B cell (primary cell): ENCODE measurements around the gene PRDM2. TPM values are rescaled to one million over a fixed set of nuclear protein-coding genes. Genes with fewer than 3 reads are reported as not detected.

Source experiments
- ATAC-seq: fragments of 200-7000 bp; cut with Tn5 transposase; one replicate; pipeline ENCODE4 v1.10.0; 2021; ENCODE audit warnings: low read depth, mild to moderate bottlenecking, moderate number of reproducible peaks, moderate library complexity
- CTCF ChIA-PET: fragments of 350-600 bp; sonication (Branson Sonifier 250); formaldehyde crosslinking; loops from one replicate; lab custom pipeline; 2021; ENCODE audit warnings: antibody characterized with exemption, inconsistent platforms; lab: Charles Lee
- POLR2A ChIA-PET: fragments of 350-600 bp; sonication (Branson Sonifier 250); formaldehyde crosslinking; loops from one replicate; lab custom pipeline; 2021; ENCODE audit warnings: antibody characterized with exemption; lab: Charles Lee
- DNase-seq: peaks from one replicate; pipeline ENCODE4 v3.0.0; 2013
- H2AFZ ChIP-seq: 2 replicates; pipeline ENCODE4 v1.6.1; 2012; ENCODE audit warnings: mild to moderate bottlenecking, low read depth, low read length; ENCODE audit not compliant: insufficient read depth, poor library complexity, severe bottlenecking
- H3K27ac ChIP-seq, 2 donors: 1 replicate in 1 of 2; 2 replicates in 1 of 2; pipeline ENCODE4 v1.5.1; 2012 to 2013; ENCODE audit warnings: low read length in 2 of 2, mild to moderate bottlenecking in 2 of 2, moderate library complexity in 1 of 2
- H3K27me3 ChIP-seq, 4 experiments: fragments of 200-600 bp in 1 of 4; sonication (generic) in 1 of 4; replicated peaks in 1 of 4; 1 replicate in 2 of 4; 2 replicates in 2 of 4; pipeline versions ENCODE4 v1.6.1 to v1.7.0; 2013 to 2016; ENCODE audit warnings: low read length in 3 of 4, mild to moderate bottlenecking in 2 of 4, mixed read lengths in 1 of 4, moderate library complexity in 1 of 4; ENCODE audit not compliant: insufficient read depth in 4 of 4, control insufficient read depth in 3 of 4; ENCODE audit errors: control extremely low read depth in 1 of 4
- H3K36me3 ChIP-seq, 2 experiments: replicated peaks in 1 of 2; 1 replicate in 1 of 2; 2 replicates in 1 of 2; pipeline versions ENCODE4 v1.6.1 to v1.7.1; 2013; ENCODE audit warnings: low read length in 1 of 2; ENCODE audit not compliant: insufficient read depth in 2 of 2, control insufficient read depth in 1 of 2; ENCODE audit errors: control extremely low read depth in 1 of 2, extremely low read depth in 1 of 2
- H3K4me1 ChIP-seq, 2 donors: fragments of 200-600 bp in 1 of 2; sonication (generic) in 1 of 2; 1 replicate in 1 of 2; 2 replicates in 1 of 2; pipeline versions ENCODE4 v1.5.1 to v1.6.1; 2013 to 2017; ENCODE audit warnings: low read length in 2 of 2; ENCODE audit not compliant: control insufficient read depth in 2 of 2, insufficient read depth in 2 of 2
- H3K4me2 ChIP-seq: replicated peaks from 2 replicates; pipeline ENCODE3; 2012; ENCODE audit warnings: mild to moderate bottlenecking, low read depth, low read length; ENCODE audit not compliant: poor library complexity, severe bottlenecking
- H3K4me3 ChIP-seq, 5 experiments: fragments of 200-600 bp in 1 of 5; sonication (generic) in 1 of 5; 1 replicate in 3 of 5; 2 replicates in 2 of 5; pipeline versions ENCODE4 v1.5.1 to v1.7.0; 2011 to 2016; ENCODE audit warnings: low read length in 4 of 5, mild to moderate bottlenecking in 4 of 5, low read depth in 2 of 5, control low read depth in 1 of 5, moderate library complexity in 1 of 5; ENCODE audit not compliant: insufficient read depth in 1 of 5; ENCODE audit errors: control extremely low read depth in 1 of 5, extremely low read depth in 1 of 5
- H3K79me2 ChIP-seq: fragments of 200-600 bp; sonication (generic); one replicate; pipeline ENCODE4 v1.6.0; 2016; ENCODE audit warnings: low read length; ENCODE audit not compliant: control insufficient read depth, insufficient read depth
- H3K9ac ChIP-seq: fragments of 200-600 bp; sonication (generic); 2 replicates; pipeline ENCODE4 v1.6.1; 2017; ENCODE audit warnings: mild to moderate bottlenecking, low read length, moderate library complexity
- H3K9me3 ChIP-seq, 3 donors: one replicate each; pipeline versions ENCODE4 v1.6.1 to v1.7.1; 2013; ENCODE audit warnings: low read length in 2 of 3; ENCODE audit not compliant: control insufficient read depth in 2 of 3, insufficient read depth in 1 of 3; ENCODE audit errors: control extremely low read depth in 1 of 3
- H4K20me1 ChIP-seq: 2 replicates; pipeline ENCODE4 v1.6.0; 2012; ENCODE audit warnings: mild to moderate bottlenecking, low read length; ENCODE audit not compliant: insufficient read depth, control insufficient read depth, poor library complexity, severe bottlenecking
- H3K27ac Mint-ChIP-seq: one replicate; pipeline ENCODE4 v1.8.0; 2021; ENCODE audit warnings: mixed read lengths
- H3K27me3 Mint-ChIP-seq: one replicate; pipeline ENCODE4 v1.8.0; 2021; ENCODE audit warnings: mixed read lengths
- H3K4me1 Mint-ChIP-seq: one replicate; pipeline ENCODE4 v1.8.0; 2021; ENCODE audit warnings: mixed read lengths
- H3K4me3 Mint-ChIP-seq: one replicate; pipeline ENCODE4 v1.8.0; 2021; ENCODE audit warnings: mixed read lengths
- H3K9me3 Mint-ChIP-seq: one replicate; pipeline ENCODE4 v1.8.0; 2022; ENCODE audit warnings: mixed read lengths; ENCODE audit not compliant: insufficient read depth
- CTCF ChIP-seq: fragments of 200-600 bp; IDR thresholded peaks from one replicate; pipeline ENCODE4 v1.8.0; 2022; ENCODE audit warnings: antibody characterized with exemption, mild to moderate bottlenecking
- EZH2 ChIP-seq: IDR thresholded peaks from 2 replicates; pipeline ENCODE4 v1.6.1; 2012; ENCODE audit warnings: borderline replicate concordance, low read depth, mild to moderate bottlenecking, moderate library complexity, low read length; ENCODE audit not compliant: insufficient read depth, poor library complexity, severe bottlenecking
- WGBS: methylation state at CpG from one replicate; pipeline ENCODE4 v1.1.5; 2013; ENCODE audit warnings: missing lambda C conversion rate; ENCODE audit not compliant: insufficient coverage; 5-methylcytosine and 5-hydroxymethylcytosine counted together
- intact Hi-C: fragments of 100-400 bp; cut with micrococcal nuclease; formaldehyde crosslinking; loops from one replicate; pipeline ENCODE4 v1.10.0; 2022
- polyA plus RNA-seq: library from polyadenylated mRNA; depleted of rRNA; stranded (reverse); fragments of >200 nt; gene quantifications from 2 replicates; pipeline ENCODE4 v1.2.3, GENCODE V29; 2012
- total RNA-seq, 2 donors: library from RNA; stranded (reverse); fragments of 120-200 nt in 1 of 2; gene quantifications; 1 replicate in 1 of 2; 2 replicates in 1 of 2; pipeline versions ENCODE4 v1.2.3 to v1.2.4, GENCODE V29; 2013 to 2022

PRDM2 gene
- total and polyA plus RNA-seq, 2 donors (not counting 1 experiment from before 2014, with no cell fraction given), result 50.1 to 432 TPM

GRCh38 chr1:13701271-13701640, 1.3 kb downstream of the PRDM2 start:
- TF ChIP-seq EZH2, result no peak
- TF ChIP-seq CTCF, result no peak
- Histone ChIP-seq H4K20me1 (no peaks in the 10 kb centered on the region), H3K9ac (peak overlapping the region; percentile 98), H3K4me2 (peak overlapping the region; percentile 77), H3K4me3 (peak overlapping the region; percentile 56 to 91 (median 84)), H3K4me1 (peaks cover 53 to 61% of the 10 kb centered on the region in 2 donors), H2AFZ (no peak overlapping the region), H3K79me2 (peaks cover 72% of the 10 kb centered on the region), H3K9me3 (peaks cover 0 to 3% (median 2%) of the 10 kb centered on the region in 3 donors), H3K36me3 (peaks cover 2 to 8% of the 10 kb centered on the region in 2 experiments), H3K27me3 (no peaks in the 10 kb centered on the region), H3K27ac (peak overlapping the region; percentile 95 to 98)
- peak; percentile 26 for ATAC-seq
- peak; percentile 82 for DNase-seq
- H3K9me3 Mint-ChIP-seq, result peaks cover 7% of the 10 kb centered on the region
- ChIA-PET CTCF (interaction anchor here (1.2 to 19.9 kb wide), 6 partner anchors 12 to 48 kb away, joined by 3 to 339 read pairs (median 6); no protein-coding TSS in a partner anchor), POLR2A (interaction anchor here (0.7 to 4.7 kb wide), 9 partner anchors 12 to 48 kb away, joined by 3 to 84 read pairs (median 6); no protein-coding TSS in a partner anchor)
- H3K27ac Mint-ChIP-seq, result peak overlapping the region; percentile 99
- WGBS, result 0% methylated on average over 1 of the region's 6 CpGs
- H3K4me1 Mint-ChIP-seq, result peaks cover 63% of the 10 kb centered on the region
- H3K27me3 Mint-ChIP-seq, result no peaks in the 10 kb centered on the region
- intact Hi-C loops, result no loop called here
- peak overlapping the region; percentile 96 for H3K4me3 Mint-ChIP-seq
